K562 (cell line): Measurements from ENCODE around the gene CCDC85C. TPM values are rescaled to one million over a fixed set of nuclear protein-coding genes. Genes with fewer than 3 reads are reported as not detected.
A peak's percentile ranks its signal among the peaks of the same experiment; 100 is the strongest.

Source experiments
- ATAC-seq: fragments of 200-7000 bp; cut with Tn5 transposase; 3 replicates; pipeline ENCODE4 v1.9.1; 2020; ENCODE audit warnings: moderate library complexity
- BruUV-seq: library from RNA; stranded (reverse); fragments of 400-500 nt; replicated peaks from 2 replicates; lab custom pipeline; 2021; lab: Mats Ljungman, UMichigan
- CTCF ChIA-PET: fragments of 300-600 bp; formaldehyde crosslinking; extraction: SDS; loops from one replicate; lab custom pipeline; 2021; ENCODE audit warnings: low intra/inter-chr PET ratio; lab: Yijun Ruan, JAX
- POLR2A ChIA-PET: fragments of 300-600, 350-650 bp; sonication (Branson Sonifier 250); formaldehyde crosslinking; extraction: SDS; loops from one replicate; lab custom pipeline; 2021; ENCODE audit warnings: antibody characterized with exemption, inconsistent platforms; lab: Yijun Ruan, JAX
- DNase-seq, 4 experiments: peaks; one replicate each; pipeline versions ENCODE4 v3.0.0 to v3.0.0-alpha.2; 2011 to 2018; ENCODE audit warnings: low spot score in 3 of 4, mixed read lengths in 3 of 4; ENCODE audit errors: extremely low read depth in 1 of 4
- FAIRE-seq: peaks from 2 replicates; lab custom pipeline; 2011; peaks lifted over from hg19 to GRCh38; lab: Jason Lieb, UNC
- H2AFZ ChIP-seq: 2 replicates; pipeline ENCODE4 v1.6.0; 2011; ENCODE audit warnings: low read depth, low read length, control low read depth, inconsistent platforms
- H3K27ac ChIP-seq: fragments of 200-600 bp; 3 replicates; pipeline ENCODE4 v1.8.0; 2011; ENCODE audit warnings: low read depth, mild to moderate bottlenecking, control low read depth, inconsistent platforms, low read length, moderate library complexity, mixed read lengths; ENCODE audit errors: extremely low read depth
- H3K27me3 ChIP-seq, 2 experiments: fragments of 300-600 bp in 1 of 2; 2 replicates in 1 of 2; 3 replicates in 1 of 2; pipeline versions ENCODE4 v1.6.0 to v1.8.0; 2011; ENCODE audit warnings: inconsistent platforms in 2 of 2, low read length in 2 of 2, mild to moderate bottlenecking in 1 of 2, mixed read lengths in 1 of 2, moderate library complexity in 1 of 2; ENCODE audit not compliant: control insufficient read depth in 2 of 2, insufficient read depth in 2 of 2
- H3K36me3 ChIP-seq: fragments of 300-600 bp; 3 replicates; pipeline ENCODE4 v1.8.0; 2011; ENCODE audit warnings: mild to moderate bottlenecking, low read length, inconsistent platforms; ENCODE audit not compliant: control insufficient read depth, insufficient read depth
- H3K4me1 ChIP-seq, 2 experiments: fragments of 200-600 bp in 1 of 2; replicated peaks in 1 of 2; 2 replicates in 1 of 2; 3 replicates in 1 of 2; pipeline versions ENCODE4 v1.5.1 to v1.8.0; 2011; ENCODE audit warnings: inconsistent platforms in 2 of 2, low read length in 2 of 2, mild to moderate bottlenecking in 1 of 2, mixed read lengths in 1 of 2, moderate library complexity in 1 of 2; ENCODE audit not compliant: control insufficient read depth in 2 of 2, insufficient read depth in 2 of 2
- H3K4me2 ChIP-seq: 2 replicates; pipeline ENCODE4 v1.6.1; 2011; ENCODE audit warnings: low read length, control low read depth, inconsistent platforms, mixed read lengths; ENCODE audit not compliant: insufficient read depth
- H3K4me3 ChIP-seq: fragments of 200-600 bp; sonication (generic), shearing (Covaris generic); 2 replicates; pipeline ENCODE4 v1.5.1; 2016; ENCODE audit warnings: control low read depth, inconsistent platforms
- H3K79me2 ChIP-seq: fragments of 200-600 bp; 3 replicates; pipeline ENCODE4 v1.8.0; 2011; ENCODE audit warnings: low read length, inconsistent platforms; ENCODE audit not compliant: control insufficient read depth, insufficient read depth
- H3K9ac ChIP-seq, 2 experiments: 2 replicates each; pipeline versions ENCODE4 v1.6.0 to v1.6.1; 2011; ENCODE audit warnings: low read depth in 2 of 2, low read length in 2 of 2, control low read depth in 1 of 2, inconsistent platforms in 1 of 2, mild to moderate bottlenecking in 1 of 2, mixed read lengths in 1 of 2; ENCODE audit not compliant: insufficient read depth in 1 of 2
- H3K9me1 ChIP-seq: one replicate; pipeline ENCODE4 v1.6.0; 2011; ENCODE audit warnings: inconsistent platforms, mild to moderate bottlenecking, low read length, moderate library complexity; ENCODE audit not compliant: control insufficient read depth, insufficient read depth
- H3K9me3 ChIP-seq: replicated peaks from 2 replicates; pipeline ENCODE4 v1.5.1; 2011; ENCODE audit warnings: low read depth, low read length, inconsistent platforms; ENCODE audit not compliant: control insufficient read depth, insufficient read depth
- H4K20me1 ChIP-seq: replicated peaks from 2 replicates; pipeline ENCODE4 v1.6.1; 2011; ENCODE audit warnings: low read length, inconsistent platforms, mixed read lengths; ENCODE audit not compliant: control insufficient read depth, insufficient read depth
- KLF13 ChIP-seq: fragments of 450-650 bp; IDR thresholded peaks from 2 replicates; pipeline ENCODE4 v1.6.1; 2016; ENCODE audit warnings: missing genetic modification characterization, low read depth, mild to moderate bottlenecking, missing compliant biosample characterization, moderate library complexity, borderline replicate concordance
- NCOA2 ChIP-seq, 2 experiments: fragments of 450-650 bp; IDR thresholded peaks; 2 replicates each; pipeline ENCODE4 v1.6.1; 2018; ENCODE audit warnings: mild to moderate bottlenecking in 2 of 2, moderate library complexity in 1 of 2; ENCODE audit not compliant: partially characterized antibody in 2 of 2
- SREBF1 ChIP-seq: fragments of 150-350 bp; IDR thresholded peaks from 2 replicates; pipeline ENCODE4 v1.6.1; 2014; ENCODE audit warnings: antibody characterized with exemption, low read depth, low read length, borderline replicate concordance
- WGBS: fragments of 100-300 bp; shearing (Covaris generic); methylation state at CpG from one replicate; pipeline ENCODE4 v1.1.6; 2016; ENCODE audit warnings: low coverage, mixed read lengths; ENCODE audit not compliant: insufficient coverage; ENCODE audit errors: missing lambda C conversion rate; 5-methylcytosine and 5-hydroxymethylcytosine counted together
- in situ Hi-C: fragments of 300-500 bp; cut with MboI; formaldehyde crosslinking; loops from 4 replicates; pipeline ENCODE4 v1.15.0; 2018; ENCODE audit warnings: inconsistent platforms, mixed read lengths
- intact Hi-C: fragments of 100-400 bp; cut with micrococcal nuclease; formaldehyde crosslinking; loops from 2 replicates; pipeline ENCODE4 v1.14.2; 2022
- polyA plus RNA-seq, 8 experiments: library from polyadenylated mRNA; depleted of rRNA in 4 of 8; stranded (reverse) in 5 of 8; unstranded in 3 of 8; fragments of >200 nt; fragmentation: Nextera tagmentation in 2 of 8; fragmentation: Illumina TruSeq in 1 of 8; extraction: Ambion mirVana in 2 of 8; extraction: Trizol in 1 of 8; gene quantifications; 2 replicates each; pipeline versions ENCODE4 v1.2.1 to v1.2.3, GENCODE V29; 2011 to 2014; ENCODE audit warnings: inconsistent platforms in 1 of 8, missing spikeins in 1 of 8
- total RNA-seq, 7 experiments: library from RNA; depleted of rRNA in 6 of 7; stranded (reverse); fragments of >200 nt in 6 of 7; fragmentation: Illumina TruSeq in 2 of 7; extraction: Trizol in 2 of 7; gene quantifications; 2 replicates each; pipeline versions ENCODE4 v1.2.1 to v1.2.3, GENCODE V29; 2011 to 2021; ENCODE audit warnings: low replicate concordance in 1 of 7
- TF ChIP-seq, protein P1 (sequence below): fragments of 250-450 bp; sonication (Bioruptor Pico); IDR thresholded peaks from 2 replicates; pipeline ENCODE4 v1.5.0; 2021; ENCODE audit warnings: mild to moderate bottlenecking, moderate library complexity

CCDC85C gene
- total and polyA plus RNA-seq, 9 of the 15 experiments (the other 6 are each of a cell fraction or from before 2014, with no cell fraction given): 0.18 to 22.0 (median 6.3) TPM

- no peaks in the 10 kb centered on the region for H3K27me3 ChIP-seq
- H3K36me3 ChIP-seq: no peaks in the 10 kb centered on the region; the same call in 2 of the 3 replicates
- H3K9ac ChIP-seq: no peak overlapping the region; a peak in 1 of 4 replicates
- no peak overlapping the region for H3K27ac ChIP-seq
- peak; percentile 29; the same call in 1 of the 3 replicates for ATAC-seq
- no peak overlapping the region for H3K4me3 ChIP-seq
- peaks cover 2% of the 10 kb centered on the region for H3K9me1 ChIP-seq
- peaks cover 55% of the 10 kb centered on the region for H4K20me1 ChIP-seq
- DNase-seq: no peak
- ChIA-PET POLR2A (interaction anchor here (1.3 to 1.5 kb wide), 2 partner anchors 9 to 121 kb away, joined by 3 to 6 read pairs; no protein-coding TSS in a partner anchor), CTCF (no interaction called here)
- peaks cover 8 to 13% of the 10 kb centered on the region in 2 experiments for H3K4me1 ChIP-seq
- intact Hi-C loops (no loop called here), in situ Hi-C loops (no loop called here)
- no TSS peak for BruUV-seq
- no peak for FAIRE-seq
- H3K79me2 ChIP-seq: peaks cover 28% of the 10 kb centered on the region
- H3K4me2 ChIP-seq: no peak overlapping the region
- 45% methylated on average over 5 of the region's 7 CpGs for WGBS
- no peak overlapping the region for H2AFZ ChIP-seq
- TF ChIP-seq, protein P1, sequence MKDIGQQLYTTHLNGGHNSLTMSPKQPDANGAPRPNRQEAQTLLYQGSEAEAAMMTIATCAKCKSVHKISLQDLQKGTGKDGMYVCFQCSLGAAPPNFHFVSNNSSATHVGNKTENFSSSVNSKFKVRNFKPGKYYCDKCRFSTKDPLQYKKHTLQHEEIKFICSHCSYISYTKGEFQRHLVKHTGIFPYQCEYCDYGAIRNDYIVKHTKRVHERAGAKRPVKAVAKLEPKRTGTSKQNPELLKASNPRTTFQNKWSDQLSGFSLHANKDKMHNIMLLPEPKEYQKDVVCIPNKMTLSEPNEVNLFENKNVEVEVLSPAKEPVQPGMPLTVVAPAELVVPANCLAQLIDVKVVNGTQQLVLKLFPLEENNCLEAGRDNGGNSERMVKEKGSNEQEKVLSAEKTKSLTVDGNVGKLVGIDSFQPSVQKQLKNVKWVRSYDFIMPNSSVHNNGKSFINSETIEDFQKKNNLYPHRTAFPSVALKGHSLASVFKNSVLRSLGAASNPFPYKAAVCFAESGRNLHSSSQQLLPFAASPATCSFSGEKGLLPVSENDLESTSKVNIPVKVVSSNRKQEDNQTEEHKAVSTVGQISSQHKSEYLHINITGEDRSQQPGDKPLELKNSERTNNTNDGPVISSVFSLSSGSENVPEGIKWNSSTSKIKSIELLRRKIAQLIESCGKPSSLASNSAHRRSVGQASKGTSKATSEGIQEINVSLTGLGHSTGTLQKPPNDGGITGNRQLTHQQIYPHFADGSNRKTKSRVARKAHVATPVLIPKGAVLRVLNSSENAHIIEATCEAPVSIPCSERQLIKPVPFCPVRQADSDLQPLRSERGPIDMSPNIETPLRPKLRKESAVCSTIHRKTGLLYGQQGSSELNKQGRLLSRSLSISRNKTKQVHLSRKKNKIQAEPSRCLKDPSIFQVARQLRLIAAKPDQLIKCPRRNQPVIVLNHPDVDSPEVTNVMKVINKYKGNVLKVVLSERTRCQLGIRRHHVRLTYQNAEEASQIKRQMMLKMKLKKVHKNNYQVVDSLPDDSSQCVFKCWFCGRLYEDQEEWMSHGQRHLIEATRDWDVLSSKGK (CRISPR knock-in tag): no peak
- TF ChIP-seq NCOA2 (IDR thresholded peaks at IDR 0.05; ENCODE audit: partially characterized antibody in 2 of 2) (no peak), KLF13 (tag) (no peak), SREBF1 (no peak)
- H3K9me3 ChIP-seq: no peaks in the 10 kb centered on the region
Measured at GRCh38 chr14:99596772-99597171, 7.2 kb downstream of the CCDC85C start.
